GM12892 (cell line): Measurements from ENCODE around the gene MAN2A1.

Experiments used
- POLR2AphosphoS5 ChIP-seq: IDR thresholded peaks from 2 replicates; pipeline ENCODE4 v1.6.1; 2011; ENCODE audit warnings: low read depth, low read length, control low read depth
- TAF1 ChIP-seq: IDR thresholded peaks from 2 replicates; pipeline ENCODE4 v1.6.1; 2011; ENCODE audit warnings: low read depth, mild to moderate bottlenecking, control low read depth, low read length, borderline replicate concordance

- TF ChIP-seq POLR2AphosphoS5 (no peak), TAF1 (no peak)
Observed at GRCh38 chr5:109640976-109641375, 48.8 kb upstream of the MAN2A1 start.
